Neural progenitor cell (in vitro differentiated cells): ENCODE data around the gene DGUOK.

Experiments used
- EZH2 ChIP-seq: fragments of 200-600 bp; sonication (generic); IDR thresholded peaks from 2 replicates; pipeline ENCODE4 v1.6.1; 2017; ENCODE audit warnings: antibody characterized with exemption, mild to moderate bottlenecking, moderate library complexity
- EZH2phosphoT487 ChIP-seq: fragments of 200-600 bp; sonication (generic); IDR thresholded peaks from 2 replicates; pipeline ENCODE4 v1.6.1; 2017; ENCODE audit warnings: antibody characterized with exemption
- TF ChIP-seq, protein P1 (sequence below): fragments of 200-600 bp; sonication (generic); IDR thresholded peaks from 2 replicates; pipeline ENCODE4 v1.5.1; 2017; ENCODE audit warnings: antibody characterized with exemption, mild to moderate bottlenecking

DNA sequence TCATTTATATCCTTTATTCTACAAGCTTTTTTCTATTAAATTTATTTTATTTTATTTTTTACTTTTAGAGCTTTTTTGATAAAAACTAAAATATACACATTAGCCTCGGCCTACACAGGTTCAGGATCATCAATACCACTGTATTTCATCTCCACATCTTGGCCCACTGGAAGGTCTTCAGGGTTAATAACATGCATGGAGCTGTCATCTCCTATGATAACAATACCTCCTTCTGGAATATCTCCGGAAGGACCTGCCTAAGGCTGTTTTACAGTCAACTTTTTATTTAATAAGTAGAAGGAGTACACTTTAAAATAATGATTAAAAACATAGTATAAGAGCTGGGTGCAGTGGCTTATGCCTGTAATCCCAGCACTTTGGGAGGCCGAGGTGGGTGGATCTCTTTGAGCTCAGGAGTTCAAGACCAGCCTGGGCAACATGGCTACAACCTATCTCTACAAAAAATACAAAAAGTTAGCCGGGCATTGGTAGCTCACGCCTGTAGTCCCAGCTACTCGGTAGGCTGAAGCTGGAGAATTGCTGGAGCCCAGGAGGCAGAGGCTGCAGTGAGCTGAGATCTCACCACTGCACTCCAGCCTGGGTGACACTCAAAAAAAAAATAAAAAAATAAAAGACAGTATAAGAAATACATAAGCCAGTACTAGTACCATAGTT is 15.7 kb upstream of the DGUOK start:
- TF ChIP-seq EZH2 (no peak), EZH2phosphoT487 (no peak)
- TF ChIP-seq, protein P1, sequence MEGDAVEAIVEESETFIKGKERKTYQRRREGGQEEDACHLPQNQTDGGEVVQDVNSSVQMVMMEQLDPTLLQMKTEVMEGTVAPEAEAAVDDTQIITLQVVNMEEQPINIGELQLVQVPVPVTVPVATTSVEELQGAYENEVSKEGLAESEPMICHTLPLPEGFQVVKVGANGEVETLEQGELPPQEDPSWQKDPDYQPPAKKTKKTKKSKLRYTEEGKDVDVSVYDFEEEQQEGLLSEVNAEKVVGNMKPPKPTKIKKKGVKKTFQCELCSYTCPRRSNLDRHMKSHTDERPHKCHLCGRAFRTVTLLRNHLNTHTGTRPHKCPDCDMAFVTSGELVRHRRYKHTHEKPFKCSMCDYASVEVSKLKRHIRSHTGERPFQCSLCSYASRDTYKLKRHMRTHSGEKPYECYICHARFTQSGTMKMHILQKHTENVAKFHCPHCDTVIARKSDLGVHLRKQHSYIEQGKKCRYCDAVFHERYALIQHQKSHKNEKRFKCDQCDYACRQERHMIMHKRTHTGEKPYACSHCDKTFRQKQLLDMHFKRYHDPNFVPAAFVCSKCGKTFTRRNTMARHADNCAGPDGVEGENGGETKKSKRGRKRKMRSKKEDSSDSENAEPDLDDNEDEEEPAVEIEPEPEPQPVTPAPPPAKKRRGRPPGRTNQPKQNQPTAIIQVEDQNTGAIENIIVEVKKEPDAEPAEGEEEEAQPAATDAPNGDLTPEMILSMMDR = no peak
